Activated naive CD4-positive, alpha-beta T cell treated with Interleukin-2 at 50 U/mL for 16 hours (primary cell): ENCODE measurements around the gene PTS.
"Not testable (repeated sequence)": the region's sequence is repeated elsewhere in the genome, so short reads cannot be mapped to it uniquely, and the experiment has no call there.

Experiments
- DNase-seq: peaks from one replicate; pipeline ENCODE4 v3.0.0-alpha.2; 2020

PTS gene

GRCh38 chr11:112226062-112226830 lies at the start of gene PTS:
Gene PTS, plus strand, starts transcription at chr11:112226428. Its CDS starts 16 bp downstream, at chr11:112226444.
- DNase-seq: peak; percentile 84

- DNase-seq: no peak
These were observed 48.6 kb upstream of the PTS start for GRCh38 chr11:112177589-112177988.

- no peak for DNase-seq
These were observed 47.8 kb upstream of the PTS start for GRCh38 chr11:112178428-112178827.

GRCh38 chr11:112178936-112179335 lies 47.3 kb upstream of the PTS start:
- DNase-seq: no peak

GRCh38 chr11:112179601-112180000 lies 46.6 kb upstream of the PTS start:
- no peak for DNase-seq

GRCh38 chr11:112182867-112183266 lies 43.4 kb upstream of the PTS start:
- DNase-seq: no peak

GRCh38 chr11:112185883-112186282 lies 40.3 kb upstream of the PTS start:
- DNase-seq: no peak

GRCh38 chr11:112186304-112186703 lies 39.9 kb upstream of the PTS start:
- DNase-seq: no peak

- not testable (repeated sequence) for DNase-seq
These were observed 31.1 kb upstream of the PTS start for GRCh38 chr11:112195113-112195512.

GRCh38 chr11:112195951-112196351 lies 30.3 kb upstream of the PTS start:
- no peak for DNase-seq

- no peak for DNase-seq
These were observed 29.6 kb upstream of the PTS start for GRCh38 chr11:112196519-112197087.

- not testable (repeated sequence) for DNase-seq
These were observed 27.1 kb upstream of the PTS start for GRCh38 chr11:112199101-112199500.

GRCh38 chr11:112200252-112200651 lies 26.0 kb upstream of the PTS start:
- no peak for DNase-seq

- DNase-seq: no peak
These were observed 20.2 kb upstream of the PTS start for GRCh38 chr11:112206071-112206470.

GRCh38 chr11:112210890-112211289 lies 15.3 kb upstream of the PTS start:
- DNase-seq: no peak

GRCh38 chr11:112211536-112211935 lies 14.7 kb upstream of the PTS start:
- DNase-seq: peak; percentile 15

- DNase-seq: no peak
These were observed 13.9 kb upstream of the PTS start for GRCh38 chr11:112212290-112212689.

GRCh38 chr11:112212710-112213109 lies 13.5 kb upstream of the PTS start:
- no peak for DNase-seq

- no peak for DNase-seq
These were observed 12.5 kb upstream of the PTS start for GRCh38 chr11:112213753-112214152.

- DNase-seq: no peak
These were observed 10.6 kb upstream of the PTS start for GRCh38 chr11:112215621-112216020.

GRCh38 chr11:112216561-112217105 lies 9.6 kb upstream of the PTS start:
- DNase-seq: no peak

GRCh38 chr11:112219476-112220232 lies 6.6 kb upstream of the PTS start:
- peak; percentile 24 for DNase-seq

GRCh38 chr11:112221274-112221835 lies 4.9 kb upstream of the PTS start:
- DNase-seq: no peak
